ENCODE measurements around the gene EPRS1.
A peak's percentile ranks its signal among the peaks of the same experiment; 100 is the strongest.

The EPRS1 gene

GRCh38 chr1:220084460-220084859 lies 38.2 kb upstream of the EPRS1 start:
- DNase-seq (ENCODE audit: low read depth), result peak; percentile 34
- no peak for TF ChIP-seq CTCF (IDR thresholded peaks at IDR 0.05; ENCODE audit: low read length, missing control alignments)
- no peak overlapping the region for H3K4me3 ChIP-seq (replicated peaks; ENCODE audit: low read depth, low read length)

- DNase-seq (ENCODE audit: low read depth), result no peak
- no peak overlapping the region for H3K4me3 ChIP-seq (replicated peaks; ENCODE audit: low read depth, low read length)
- no peak for TF ChIP-seq CTCF (IDR thresholded peaks at IDR 0.05; ENCODE audit: low read length, missing control alignments)
These were observed 31.6 kb upstream of the EPRS1 start for GRCh38 chr1:220077887-220078286.

GRCh38 chr1:220076861-220077762 lies 30.8 kb upstream of the EPRS1 start:
- TF ChIP-seq CTCF (IDR thresholded peaks at IDR 0.05; ENCODE audit: low read length, missing control alignments), result no peak
- peak; percentile 3 for DNase-seq (ENCODE audit: low read depth)
- no peak overlapping the region for H3K4me3 ChIP-seq (replicated peaks; ENCODE audit: low read depth, low read length)

- DNase-seq (ENCODE audit: low read depth), result peak; percentile 3
- H3K4me3 ChIP-seq (replicated peaks; ENCODE audit: low read depth, low read length), result no peak overlapping the region
- no peak for TF ChIP-seq CTCF (IDR thresholded peaks at IDR 0.05; ENCODE audit: low read length, missing control alignments)
These were observed 21.2 kb upstream of the EPRS1 start for GRCh38 chr1:220067269-220068204.

GRCh38 chr1:220062629-220063028 lies 16.3 kb upstream of the EPRS1 start:
- no peak for TF ChIP-seq CTCF (IDR thresholded peaks at IDR 0.05; ENCODE audit: low read length, missing control alignments)
- H3K4me3 ChIP-seq (replicated peaks; ENCODE audit: low read depth, low read length), result no peak overlapping the region
- DNase-seq (ENCODE audit: low read depth), result no peak

GRCh38 chr1:220060876-220061275 lies 14.6 kb upstream of the EPRS1 start:
- no peak overlapping the region for H3K4me3 ChIP-seq (replicated peaks; ENCODE audit: low read depth, low read length)

More at GRCh38 chr1:220060876-220061275, 14.6 kb upstream of the EPRS1 start:
- TF ChIP-seq CTCF (IDR thresholded peaks at IDR 0.05; ENCODE audit: low read length, missing control alignments), result no peak
- DNase-seq (ENCODE audit: low read depth), result no peak

Measured in fibroblast of pulmonary artery (primary cell).